GM21723 (cell line): Measurements from ENCODE around the gene CEMIP.

ENCODE experiments used
- ATAC-seq: cut with Tn5 transposase; IDR thresholded peaks from one replicate; pipeline ENCODE4 v1.9.1; 2021; ENCODE audit warnings: mild to moderate bottlenecking, moderate library complexity; ENCODE audit not compliant: unreplicated experiment

Gene CEMIP

DNA sequence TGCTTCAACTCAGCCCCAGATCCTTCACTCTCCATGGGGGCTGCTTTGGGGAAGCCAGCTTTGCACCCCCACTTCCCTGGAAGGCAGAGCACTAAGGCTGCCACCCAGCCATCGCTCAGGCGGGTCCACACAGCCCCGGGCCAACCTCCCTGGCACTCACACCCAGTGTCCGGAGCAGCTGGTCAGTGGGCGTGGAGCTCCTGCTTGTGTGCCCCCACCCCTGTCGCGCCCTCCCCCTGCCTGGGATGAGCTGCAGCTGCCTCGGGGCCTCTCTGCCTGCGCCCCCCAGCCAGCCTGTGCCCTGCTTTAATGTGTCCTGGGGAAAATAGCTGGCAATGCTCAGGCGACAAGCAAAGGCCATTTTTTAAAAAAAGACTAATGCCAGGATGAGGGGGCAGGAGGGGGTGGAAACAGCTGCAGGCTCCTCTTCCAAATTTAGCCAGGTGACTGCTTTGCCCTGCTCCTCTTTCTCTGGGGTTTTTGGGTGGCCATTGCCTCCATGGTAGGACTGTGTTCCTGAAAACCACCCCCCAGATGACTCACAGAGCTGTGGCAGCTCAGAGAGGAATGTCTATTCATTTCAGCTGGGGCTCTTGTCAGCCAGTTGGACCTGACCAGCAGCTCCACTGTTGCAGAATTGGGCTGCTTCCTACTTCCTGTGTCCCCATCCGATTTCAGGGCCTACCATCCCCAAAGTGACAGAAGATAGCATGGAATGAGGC, 65.0 kb downstream of the CEMIP start:
- no peak for ATAC-seq

DNA sequence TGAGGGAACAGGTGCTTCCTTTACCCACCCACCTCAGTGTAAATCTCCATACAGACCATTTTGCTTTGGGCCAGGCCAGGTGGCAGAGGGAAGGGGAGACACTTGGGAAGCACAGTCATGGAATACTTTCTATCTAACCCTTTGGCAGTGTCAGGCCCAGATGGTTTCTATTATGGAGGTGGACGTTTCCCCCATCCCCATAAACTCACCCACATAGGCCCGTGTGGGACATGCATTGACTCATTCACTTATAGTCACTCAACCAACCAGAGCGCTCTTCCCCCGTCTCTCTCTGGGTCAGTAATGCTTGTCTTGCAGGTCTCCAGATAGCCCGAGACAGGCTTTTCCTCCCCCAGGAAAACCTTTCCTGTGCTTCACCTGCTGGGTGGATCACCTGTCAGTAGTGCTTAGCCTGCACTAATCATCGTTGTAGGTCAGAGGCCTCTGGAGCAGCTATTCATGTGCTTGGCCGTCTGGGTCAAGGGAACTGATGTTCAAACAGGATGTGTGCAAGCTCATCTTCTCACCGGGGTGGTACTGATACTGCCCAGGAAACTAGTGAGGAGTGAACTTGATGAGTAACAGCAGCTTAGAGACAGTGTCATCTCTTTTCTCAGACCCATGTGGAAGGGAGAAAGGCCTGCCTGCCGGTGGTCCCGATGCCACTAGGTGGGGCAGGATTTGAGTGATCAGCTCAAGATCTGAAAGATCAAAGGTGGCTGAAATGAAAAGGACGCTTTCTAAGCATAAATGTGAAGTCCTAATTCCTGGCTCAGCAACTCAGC, 67.1 kb downstream of the CEMIP start:
- ATAC-seq = no peak

DNA sequence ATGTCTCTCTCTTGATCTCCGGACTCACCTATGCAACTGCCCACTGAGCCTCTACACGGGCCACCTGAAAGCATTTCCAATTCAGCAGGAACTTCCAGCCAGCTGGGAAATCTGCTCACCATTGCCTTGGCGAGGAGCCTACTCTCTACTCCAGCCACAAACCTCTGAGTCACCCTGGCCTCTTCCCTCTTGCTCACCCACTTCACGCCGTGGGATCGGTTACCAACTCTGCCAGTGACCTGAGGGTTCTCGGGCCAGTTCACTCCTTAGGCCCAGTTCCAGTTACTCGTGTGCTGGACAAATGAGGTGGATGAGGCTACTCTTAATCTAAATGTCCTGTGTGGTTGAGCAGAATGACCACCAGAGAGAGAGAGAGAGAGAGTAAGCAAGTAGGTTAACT, 70.1 kb downstream of the CEMIP start:
- ATAC-seq = no peak

DNA sequence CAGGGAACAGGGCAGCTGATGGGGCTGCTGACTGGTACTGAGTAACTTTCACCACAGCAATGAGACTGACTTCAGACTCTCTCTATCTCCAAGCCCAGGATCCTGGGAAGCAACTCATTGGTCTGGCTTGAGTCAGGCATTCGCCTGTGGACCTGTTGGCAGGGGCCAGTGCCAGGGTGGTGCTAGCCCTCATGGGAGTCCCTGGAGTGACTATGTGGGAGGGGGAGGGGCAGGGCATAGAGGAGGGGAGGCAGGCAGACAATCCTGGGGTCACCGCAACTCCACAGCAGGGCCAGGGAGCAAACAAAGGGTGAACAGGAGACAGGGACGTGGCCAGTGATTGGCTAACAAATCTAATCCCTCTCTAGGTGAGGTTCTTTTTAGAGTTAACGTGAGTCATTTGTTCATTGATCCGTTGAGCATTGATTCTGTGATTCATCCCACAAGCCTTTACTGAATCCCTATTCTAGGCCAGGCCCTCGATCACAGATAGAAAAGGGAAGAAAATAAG, 71.8 kb downstream of the CEMIP start:
- ATAC-seq = no peak

DNA sequence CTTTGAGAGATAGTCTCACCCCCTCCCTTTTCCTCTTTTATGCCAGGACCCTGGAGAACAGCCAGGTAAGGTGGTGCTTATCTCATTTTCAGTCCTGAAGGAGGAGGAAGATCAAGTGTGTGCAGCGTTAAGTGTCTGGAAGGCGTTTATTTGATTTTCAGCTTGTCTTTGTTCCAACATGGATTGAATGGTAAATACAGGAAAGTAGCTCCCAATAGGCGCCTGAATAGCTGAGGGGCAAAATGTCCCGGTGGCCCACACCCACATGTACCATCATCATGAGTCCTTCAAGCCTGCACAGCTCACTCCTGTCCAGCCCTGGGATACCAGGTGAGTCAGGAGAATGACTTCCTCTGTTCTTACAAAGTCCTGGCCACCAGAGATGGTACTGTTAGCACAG, 73.5 kb downstream of the CEMIP start:
- ATAC-seq = no peak

DNA sequence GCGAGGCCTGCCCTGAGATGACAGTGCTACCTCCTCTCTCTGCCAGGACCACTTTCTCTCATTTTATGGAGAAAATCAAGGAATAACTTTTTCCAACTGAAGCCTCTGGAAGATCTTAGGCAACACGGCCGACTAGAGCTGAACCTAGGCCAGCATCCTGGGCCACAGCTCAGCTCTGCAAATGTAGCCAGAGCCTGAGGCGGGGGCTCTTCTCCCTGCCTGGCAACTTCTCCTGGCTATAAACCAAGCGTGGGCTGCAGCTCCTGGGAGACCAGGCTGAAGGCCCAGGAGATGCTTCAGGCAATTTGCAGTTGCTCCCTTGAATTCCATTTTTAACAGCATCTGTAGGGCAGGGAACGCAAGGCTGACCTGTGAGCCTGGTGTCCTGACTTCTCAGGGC, 74.9 kb downstream of the CEMIP start:
- no peak for ATAC-seq

DNA sequence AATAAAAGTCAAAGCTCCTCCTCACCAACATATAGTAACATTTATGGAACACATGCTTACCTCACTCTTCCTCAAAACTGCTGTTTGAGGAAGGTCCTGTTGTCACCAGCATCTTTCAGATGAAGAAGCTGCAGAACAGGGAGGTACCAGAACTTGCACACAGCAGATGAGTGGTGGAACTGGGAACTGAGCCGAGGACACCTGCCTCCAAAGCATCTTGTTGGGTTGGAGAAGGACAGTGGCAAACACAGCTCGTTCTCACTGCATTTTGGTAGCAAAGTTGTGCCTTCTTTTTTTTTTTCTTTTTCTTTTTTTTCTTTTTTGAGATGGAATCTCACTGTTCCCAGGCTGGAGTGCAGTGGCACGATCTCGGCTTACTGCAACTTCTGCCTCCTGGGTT, 76.0 kb downstream of the CEMIP start:
- ATAC-seq = no peak

DNA sequence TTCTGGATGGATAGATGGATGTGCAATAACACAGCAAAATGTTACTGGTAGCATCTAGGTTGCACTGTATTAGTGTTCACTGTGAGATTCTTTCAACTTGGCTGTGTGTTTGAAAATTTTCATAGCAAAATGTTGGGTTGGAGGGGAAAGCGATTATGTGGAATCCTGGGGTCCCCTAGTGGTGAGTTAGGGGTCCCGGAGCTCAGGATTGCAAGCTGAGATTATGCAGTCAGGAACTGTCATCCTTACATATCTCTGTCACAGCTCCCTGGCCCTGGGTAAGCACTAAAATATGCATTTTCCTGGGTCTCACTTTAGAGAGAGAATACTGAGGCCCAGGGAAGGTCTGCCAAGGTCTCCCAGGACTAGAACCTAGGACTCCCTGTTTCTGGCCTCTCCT, 77.2 kb downstream of the CEMIP start:
- no peak for ATAC-seq

DNA sequence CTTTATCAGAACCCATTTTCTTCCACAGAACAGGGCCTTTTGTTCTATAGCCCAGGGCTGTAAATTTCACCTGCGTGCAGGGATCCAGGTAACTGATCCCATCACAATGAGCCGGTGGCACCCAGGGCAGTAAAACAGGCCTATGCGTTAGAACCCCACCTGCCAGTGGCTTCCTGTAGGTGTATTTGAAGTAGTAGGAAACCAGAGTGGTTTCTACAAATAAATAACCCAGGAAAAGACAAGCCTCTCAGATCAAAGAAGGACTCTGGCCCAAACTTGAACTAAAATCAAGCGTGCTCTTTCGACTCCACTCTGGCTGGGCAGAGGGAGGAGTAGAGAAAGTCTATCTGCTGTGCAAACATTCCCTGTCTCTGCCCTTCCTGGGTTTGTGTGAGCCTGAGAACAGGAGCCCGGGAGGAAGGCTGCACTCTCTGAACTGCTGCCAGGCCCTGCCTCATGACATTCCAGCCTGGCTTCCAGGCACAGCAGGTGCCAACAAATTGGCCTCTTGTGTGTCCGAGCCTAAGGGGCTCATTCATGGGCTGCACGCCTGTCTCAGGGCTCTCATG, 77.7 kb downstream of the CEMIP start:
- no peak for ATAC-seq

DNA sequence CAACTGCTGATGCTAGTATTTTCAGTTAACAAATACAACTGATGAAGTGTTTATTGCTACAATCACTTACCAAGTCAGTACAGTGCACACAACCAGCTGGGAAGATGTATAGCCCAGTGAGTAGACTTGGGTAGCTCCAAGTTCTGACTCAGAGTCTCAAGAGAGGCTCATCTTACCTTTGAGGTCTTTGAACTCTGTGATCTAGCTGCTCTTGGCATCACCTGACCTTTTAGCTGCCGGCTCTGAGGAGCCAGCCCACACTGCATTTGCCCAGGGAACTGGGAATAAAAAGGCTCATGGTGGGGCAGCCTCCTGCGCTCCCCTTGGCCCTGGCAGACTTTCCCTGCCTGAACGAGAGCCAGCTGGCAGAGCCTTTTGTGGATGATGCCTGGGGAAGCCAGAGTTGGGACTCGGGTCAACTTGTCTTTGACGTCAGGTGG, 82.6 kb downstream of the CEMIP start:
- ATAC-seq = no peak

DNA sequence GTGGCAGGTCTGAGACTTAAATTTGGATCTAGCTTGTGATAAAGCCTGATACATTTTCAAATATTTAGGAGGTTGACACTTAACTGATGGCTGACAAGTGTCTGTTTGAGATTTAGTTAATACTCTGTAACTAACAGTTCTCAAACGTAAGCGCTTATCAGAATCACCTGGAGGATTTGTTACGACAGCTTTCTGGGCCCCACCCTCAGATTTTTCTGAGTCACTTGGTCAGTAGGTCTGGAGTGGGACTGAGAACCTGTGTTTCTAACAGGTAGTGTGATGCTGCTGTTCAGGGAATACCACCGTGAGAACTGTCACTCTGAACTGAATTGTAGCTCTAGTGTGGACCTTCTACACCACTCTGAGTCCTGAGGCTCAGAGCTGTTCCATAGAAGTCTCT, 85.5 kb downstream of the CEMIP start:
- ATAC-seq = no peak

DNA sequence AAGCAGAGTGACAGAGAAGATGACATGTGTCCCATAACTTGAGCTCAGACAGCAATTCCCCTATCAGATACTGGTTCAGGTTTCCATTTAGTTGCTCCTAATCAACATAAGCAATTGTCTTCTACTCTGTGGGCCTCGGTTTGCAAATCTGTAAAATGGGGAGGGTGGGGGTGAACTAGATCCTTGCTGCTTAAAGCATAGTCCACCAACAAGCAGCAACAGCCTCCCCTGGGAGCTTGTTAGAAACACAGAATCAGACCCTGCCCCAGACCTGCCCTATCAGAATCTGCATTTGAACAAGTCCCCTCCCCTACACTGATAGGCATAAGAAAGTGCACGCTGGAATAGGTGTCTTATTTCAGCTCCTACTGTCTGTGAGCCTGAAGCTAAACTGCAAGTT, 87.8 kb downstream of the CEMIP start:
- ATAC-seq = no peak

DNA sequence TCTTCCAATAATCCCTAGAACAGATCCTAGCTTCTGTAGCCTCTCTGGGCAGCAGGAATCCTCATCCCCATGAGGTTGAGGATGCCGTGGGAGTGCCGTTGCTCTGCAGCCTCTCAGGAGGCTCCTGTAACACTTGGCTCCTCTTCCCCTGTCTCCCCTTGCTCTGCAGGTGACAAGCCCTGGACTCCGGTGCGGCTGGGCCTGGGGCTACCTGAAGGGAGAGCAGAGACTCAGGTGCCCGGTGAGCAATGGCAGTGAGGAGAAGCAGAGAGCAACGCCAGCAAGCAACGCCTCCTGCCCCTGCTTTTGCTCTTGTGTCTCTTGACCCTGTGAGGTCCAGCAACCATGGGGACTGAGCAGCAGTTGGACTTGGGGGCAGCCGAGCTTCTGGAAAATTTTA, 91.2 kb downstream of the CEMIP start:
- no peak for ATAC-seq

DNA sequence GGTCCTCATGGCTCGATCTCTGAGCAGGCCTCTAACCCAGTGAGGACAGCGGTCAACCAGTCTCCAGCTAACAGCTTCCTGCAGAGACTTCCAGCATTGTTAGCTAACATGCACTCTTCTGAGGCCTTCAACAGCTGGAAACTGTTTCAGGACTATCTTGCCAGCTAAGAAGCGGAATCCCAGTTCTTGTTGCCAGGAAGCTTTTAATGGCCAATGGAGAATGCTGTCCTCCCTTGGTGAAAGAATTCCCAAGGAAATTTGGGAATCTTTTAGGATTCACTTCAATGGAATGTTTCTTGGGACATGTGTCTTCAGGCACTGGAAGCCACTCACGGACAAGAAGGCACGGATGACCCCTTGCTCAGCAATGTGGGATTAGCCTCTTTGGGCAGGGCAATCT, 91.7 kb downstream of the CEMIP start:
- no peak for ATAC-seq

DNA sequence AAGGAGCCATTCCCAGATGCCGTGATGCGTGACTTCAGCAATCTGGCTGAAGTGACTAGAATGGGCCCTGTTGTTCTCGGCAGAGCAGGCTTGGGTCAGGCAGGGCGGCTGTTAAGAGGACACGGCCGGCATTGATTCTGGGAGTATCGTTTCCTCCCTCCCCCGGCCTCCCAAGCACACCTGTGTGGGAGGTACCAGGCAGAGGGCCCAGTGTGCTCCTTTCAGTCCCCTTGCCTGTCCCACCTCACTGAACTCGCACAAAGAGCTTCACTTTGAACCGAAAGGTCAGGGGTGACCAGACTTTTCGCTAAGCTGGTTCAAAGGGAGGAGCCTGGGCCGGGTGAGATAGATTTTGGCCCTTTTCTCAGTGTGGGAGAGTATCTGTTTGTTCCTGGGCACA, 92.7 kb downstream of the CEMIP start:
- no peak for ATAC-seq

DNA sequence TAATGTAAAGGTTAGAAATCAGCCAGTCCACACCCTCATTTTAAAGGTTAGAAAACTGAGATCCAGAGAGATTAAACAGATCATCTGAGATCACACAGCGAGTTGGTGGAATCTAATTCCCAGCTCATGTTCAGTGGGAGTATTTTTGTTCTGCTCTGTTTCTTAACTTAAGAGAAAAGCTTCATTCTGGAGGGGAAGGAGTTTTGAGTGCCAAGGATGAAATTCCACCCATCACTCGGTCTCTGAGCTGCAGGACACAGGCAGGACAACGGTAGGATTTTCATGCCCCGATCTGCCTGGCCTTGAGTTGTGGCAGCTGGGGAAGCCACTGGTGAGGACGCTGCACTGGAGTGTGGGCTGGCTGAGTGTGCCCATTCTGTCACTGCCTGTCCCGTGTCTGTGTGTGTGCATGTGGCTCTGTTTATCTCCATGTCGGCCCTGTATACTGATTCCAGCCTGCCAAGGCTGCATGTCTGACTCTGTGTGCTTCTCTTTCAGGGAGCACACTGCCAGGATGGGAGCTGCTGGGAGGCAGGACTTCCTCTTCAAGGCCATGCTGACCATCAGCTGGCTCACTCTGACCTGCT, 94.3 kb downstream of the CEMIP start:
- no peak for ATAC-seq

DNA sequence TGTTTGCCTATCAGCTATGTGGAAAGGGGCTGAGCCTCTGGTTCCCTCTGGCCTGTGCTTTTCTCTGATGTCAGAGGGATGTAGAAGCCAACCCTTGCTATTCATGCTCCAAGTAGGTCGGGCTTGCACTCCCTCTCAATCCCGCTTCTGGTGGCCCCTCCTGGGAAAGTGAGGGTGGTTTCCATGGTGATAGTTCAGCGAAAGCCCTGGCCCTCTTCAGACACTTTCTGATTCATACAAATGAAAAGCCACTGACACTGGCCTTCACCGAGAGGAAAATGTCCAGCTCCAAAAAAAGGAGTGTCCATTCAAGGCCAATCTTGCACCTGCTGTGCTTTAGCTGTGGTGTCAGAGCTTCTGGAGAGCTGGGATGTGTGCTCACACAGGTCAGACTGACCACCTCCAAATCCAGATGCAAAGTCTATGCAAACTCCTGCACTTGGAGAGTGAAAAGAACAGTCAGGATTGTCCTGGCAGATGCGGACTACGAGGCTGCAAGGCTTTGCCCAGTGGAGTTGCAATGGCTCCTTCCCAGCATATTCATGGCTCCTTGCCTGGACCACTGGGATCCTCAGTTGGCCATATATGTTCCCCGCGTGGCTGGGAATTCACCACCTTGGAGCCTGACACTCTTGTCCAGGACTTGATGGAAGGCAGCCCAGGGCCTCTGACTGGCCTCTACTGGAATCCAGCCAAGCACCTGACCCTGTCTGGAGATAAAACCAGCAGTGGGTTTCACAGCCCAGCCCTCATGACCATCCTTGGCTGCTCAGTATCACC, 96.6 kb downstream of the CEMIP start:
- ATAC-seq = no peak

DNA sequence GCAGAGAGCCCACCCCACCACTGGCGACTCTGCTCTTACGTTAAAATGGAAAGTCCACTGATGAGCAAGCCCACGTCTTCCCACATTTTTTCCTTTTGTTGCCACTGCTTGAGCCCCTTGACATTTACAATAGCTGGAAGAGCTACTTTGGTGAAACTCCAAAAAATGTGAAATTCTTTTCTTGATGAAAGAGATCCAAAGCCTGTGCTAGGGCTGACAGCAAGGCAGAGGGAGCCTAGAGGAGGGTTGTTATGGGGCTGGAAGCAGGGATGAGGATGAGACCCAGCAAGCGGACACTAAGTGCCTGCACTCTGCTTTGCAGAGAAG, 97.1 kb downstream of the CEMIP start:
- ATAC-seq = no peak

DNA sequence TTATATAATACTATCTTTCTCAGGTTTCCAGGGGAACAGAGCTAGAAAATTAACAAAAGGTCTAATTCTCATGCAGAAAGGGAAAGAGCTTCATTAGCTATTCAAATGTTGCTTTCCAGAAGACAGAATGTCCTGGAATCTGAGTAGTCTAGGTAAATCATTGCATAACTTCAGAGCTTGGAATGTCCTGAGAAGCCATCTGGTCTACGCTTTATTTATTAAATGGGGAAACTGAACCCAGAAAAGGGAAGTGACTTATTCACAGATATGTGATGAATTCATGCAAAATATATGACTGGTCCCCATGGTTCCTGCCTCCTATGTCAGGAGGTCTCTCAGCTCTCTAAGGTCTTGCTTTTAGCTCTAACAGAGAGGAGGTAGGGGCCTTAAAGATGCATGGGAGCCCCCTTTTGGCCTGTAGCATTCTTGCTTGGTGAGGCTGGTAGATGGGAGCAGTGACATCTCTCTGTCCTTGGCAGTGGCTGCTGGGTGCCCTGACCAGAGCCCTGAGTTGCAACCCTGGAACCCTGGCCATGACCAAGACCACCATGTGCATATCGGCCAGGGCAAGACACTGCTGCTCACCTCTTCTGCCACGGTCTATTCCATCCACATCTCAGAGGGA, 99.2 kb downstream of the CEMIP start:
- ATAC-seq = no peak

DNA sequence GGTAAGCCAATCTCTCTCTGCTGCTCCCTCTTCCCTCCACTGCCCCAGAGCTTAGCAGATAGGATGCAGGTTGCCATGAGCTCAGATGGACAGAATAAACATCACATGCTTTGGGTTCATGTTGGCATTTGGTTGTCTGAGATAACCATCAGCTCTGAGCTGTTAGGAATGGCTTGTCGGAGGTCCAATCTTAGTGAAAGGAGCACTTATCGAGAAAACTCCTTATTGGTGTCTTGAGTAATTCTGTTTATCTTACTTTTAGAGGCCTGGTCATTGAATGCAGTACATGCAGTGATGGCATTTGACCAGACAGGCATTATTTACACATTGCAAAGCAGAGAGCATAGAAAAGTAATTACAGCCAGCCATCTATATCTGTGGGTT, 99.7 kb downstream of the CEMIP start:
- ATAC-seq = no peak

DNA sequence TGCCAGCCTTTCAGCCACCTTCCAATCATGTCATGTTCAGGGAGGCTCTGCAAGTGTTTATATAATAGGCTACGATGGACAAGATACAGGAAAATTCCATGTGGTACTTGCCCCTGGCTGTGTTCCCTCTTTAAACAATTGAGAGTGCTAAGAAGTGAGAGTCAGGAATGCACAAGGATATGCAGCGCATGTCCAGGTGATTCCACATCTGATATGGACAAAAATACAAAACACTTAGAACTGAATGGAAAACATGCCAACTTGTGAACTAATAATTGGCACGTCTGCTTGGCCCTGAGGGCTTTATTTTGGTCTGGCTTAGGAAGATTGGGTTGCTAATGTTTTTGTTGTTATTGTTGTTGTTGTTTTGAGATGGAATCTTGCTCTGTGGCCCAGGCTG, 100.9 kb downstream of the CEMIP start:
- ATAC-seq = no peak
